ENCODE results near the gene MARCHF2.

The MARCHF2 gene

GRCh38 chr19:8473648-8474476 is 60.8 kb downstream of the MARCHF2 start:
- no peak for DNase-seq (ENCODE audit: low read depth)
- H3K4me3 ChIP-seq (ENCODE audit: low read length), result no peak overlapping the region
- peaks cover 94% of the 10 kb centered on the region for H3K36me3 ChIP-seq (ENCODE audit: control insufficient read depth, insufficient read depth, low read length, severe bottlenecking)
- no peak overlapping the region for H3K9ac ChIP-seq (ENCODE audit: low read length)
- no peaks in the 10 kb centered on the region for H3K27me3 ChIP-seq (replicated peaks; ENCODE audit: control insufficient read depth, insufficient read depth, low read length)
- peaks cover 4% of the 10 kb centered on the region for H3K4me1 ChIP-seq (ENCODE audit: control insufficient read depth, insufficient read depth, low read length)
- H3K9me3 ChIP-seq (ENCODE audit: control insufficient read depth, low read length), result no peaks in the 10 kb centered on the region

GRCh38 chr19:8475005-8475404 is 61.9 kb downstream of the MARCHF2 start:
- H3K9me3 ChIP-seq (ENCODE audit: control insufficient read depth, low read length), result no peaks in the 10 kb centered on the region
- no peaks in the 10 kb centered on the region for H3K27me3 ChIP-seq (replicated peaks; ENCODE audit: control insufficient read depth, insufficient read depth, low read length)
- H3K36me3 ChIP-seq (ENCODE audit: control insufficient read depth, insufficient read depth, low read length, severe bottlenecking), result peaks cover 87% of the 10 kb centered on the region
- no peak overlapping the region for H3K4me3 ChIP-seq (ENCODE audit: low read length)
- no peak overlapping the region for H3K9ac ChIP-seq (ENCODE audit: low read length)
- H3K4me1 ChIP-seq (ENCODE audit: control insufficient read depth, insufficient read depth, low read length), result peaks cover 4% of the 10 kb centered on the region
- DNase-seq (ENCODE audit: low read depth), result no peak

GRCh38 chr19:8476524-8476923 is 63.4 kb downstream of the MARCHF2 start:
- H3K4me3 ChIP-seq (ENCODE audit: low read length), result no peak overlapping the region
- H3K9ac ChIP-seq (ENCODE audit: low read length), result no peak overlapping the region
- no peaks in the 10 kb centered on the region for H3K27me3 ChIP-seq (replicated peaks; ENCODE audit: control insufficient read depth, insufficient read depth, low read length)
- peaks cover 83% of the 10 kb centered on the region for H3K36me3 ChIP-seq (ENCODE audit: control insufficient read depth, insufficient read depth, low read length, severe bottlenecking)
- no peaks in the 10 kb centered on the region for H3K9me3 ChIP-seq (ENCODE audit: control insufficient read depth, low read length)
- peaks cover 4% of the 10 kb centered on the region for H3K4me1 ChIP-seq (ENCODE audit: control insufficient read depth, insufficient read depth, low read length)
- DNase-seq (ENCODE audit: low read depth), result no peak

DNA sequence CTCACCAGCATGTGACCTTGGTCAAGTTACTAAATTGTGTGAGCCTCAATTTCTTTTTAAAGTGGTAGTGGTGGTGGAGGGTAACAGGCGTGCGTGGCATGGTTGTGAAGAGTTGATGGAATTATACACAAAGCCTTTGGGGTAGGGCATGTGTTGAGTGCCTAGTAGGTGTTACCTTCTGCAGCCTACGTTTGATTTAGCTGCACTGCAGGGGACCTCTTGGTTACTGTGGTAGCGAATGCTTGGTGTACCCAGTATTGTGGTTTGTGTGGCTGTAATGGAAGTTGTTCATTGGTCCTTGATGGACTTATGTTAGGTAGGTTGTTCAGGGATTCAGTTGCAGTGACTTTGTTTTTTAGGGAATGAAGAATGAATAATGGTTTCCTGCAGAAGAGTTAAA is 64.8 kb downstream of the MARCHF2 start:
- Histone ChIP-seq H3K27me3 (replicated peaks; ENCODE audit: control insufficient read depth, insufficient read depth, low read length) (no peaks in the 10 kb centered on the region), H3K36me3 (ENCODE audit: control insufficient read depth, insufficient read depth, low read length, severe bottlenecking) (peaks cover 76% of the 10 kb centered on the region), H3K9ac (ENCODE audit: low read length) (no peak overlapping the region), H3K4me1 (ENCODE audit: control insufficient read depth, insufficient read depth, low read length) (peaks cover 4% of the 10 kb centered on the region), H3K9me3 (ENCODE audit: control insufficient read depth, low read length) (no peaks in the 10 kb centered on the region), H3K4me3 (ENCODE audit: low read length) (no peak overlapping the region)
- no peak for DNase-seq (ENCODE audit: low read depth)

GRCh38 chr19:8478598-8478997 is 65.5 kb downstream of the MARCHF2 start:
- H3K4me3 ChIP-seq (ENCODE audit: low read length), result no peak overlapping the region
- H3K27me3 ChIP-seq (replicated peaks; ENCODE audit: control insufficient read depth, insufficient read depth, low read length), result no peaks in the 10 kb centered on the region
- peaks cover 5% of the 10 kb centered on the region for H3K4me1 ChIP-seq (ENCODE audit: control insufficient read depth, insufficient read depth, low read length)
- no peaks in the 10 kb centered on the region for H3K9me3 ChIP-seq (ENCODE audit: control insufficient read depth, low read length)
- H3K36me3 ChIP-seq (ENCODE audit: control insufficient read depth, insufficient read depth, low read length, severe bottlenecking), result peaks cover 75% of the 10 kb centered on the region
- H3K9ac ChIP-seq (ENCODE audit: low read length), result no peak overlapping the region
- DNase-seq (ENCODE audit: low read depth), result no peak

GRCh38 chr19:8481201-8481600 is 68.1 kb downstream of the MARCHF2 start:
- H3K4me1 ChIP-seq (ENCODE audit: control insufficient read depth, insufficient read depth, low read length), result peaks cover 8% of the 10 kb centered on the region
- H3K36me3 ChIP-seq (ENCODE audit: control insufficient read depth, insufficient read depth, low read length, severe bottlenecking), result peaks cover 71% of the 10 kb centered on the region
- H3K27me3 ChIP-seq (replicated peaks; ENCODE audit: control insufficient read depth, insufficient read depth, low read length), result no peaks in the 10 kb centered on the region
- DNase-seq (ENCODE audit: low read depth), result no peak
- no peak overlapping the region for H3K9ac ChIP-seq (ENCODE audit: low read length)
- no peak overlapping the region for H3K4me3 ChIP-seq (ENCODE audit: low read length)
- no peaks in the 10 kb centered on the region for H3K9me3 ChIP-seq (ENCODE audit: control insufficient read depth, low read length)

DNA sequence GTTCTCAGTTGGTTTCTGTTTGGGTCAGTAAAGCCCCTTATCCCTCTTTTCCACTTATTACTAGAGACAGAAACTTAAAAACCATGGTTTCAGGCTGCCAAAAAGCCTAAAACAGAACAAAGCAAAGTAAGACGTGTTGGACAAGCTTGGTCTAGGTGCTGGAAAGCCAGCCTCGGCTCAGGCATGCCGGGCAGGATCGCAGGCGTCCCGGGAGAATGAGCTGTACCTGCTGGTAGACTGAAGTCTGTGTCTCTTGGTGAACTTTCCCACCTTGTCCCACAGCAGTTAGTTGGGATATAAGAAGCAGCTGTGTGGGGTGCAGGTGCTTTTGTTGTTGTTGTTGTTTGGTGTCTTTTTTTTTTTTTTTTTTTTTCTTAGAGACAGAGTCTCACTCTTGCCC is 68.5 kb downstream of the MARCHF2 start:
- H3K27me3 ChIP-seq (replicated peaks; ENCODE audit: control insufficient read depth, insufficient read depth, low read length), result no peaks in the 10 kb centered on the region
- no peak for DNase-seq (ENCODE audit: low read depth)
- peaks cover 71% of the 10 kb centered on the region for H3K36me3 ChIP-seq (ENCODE audit: control insufficient read depth, insufficient read depth, low read length, severe bottlenecking)

DNA sequence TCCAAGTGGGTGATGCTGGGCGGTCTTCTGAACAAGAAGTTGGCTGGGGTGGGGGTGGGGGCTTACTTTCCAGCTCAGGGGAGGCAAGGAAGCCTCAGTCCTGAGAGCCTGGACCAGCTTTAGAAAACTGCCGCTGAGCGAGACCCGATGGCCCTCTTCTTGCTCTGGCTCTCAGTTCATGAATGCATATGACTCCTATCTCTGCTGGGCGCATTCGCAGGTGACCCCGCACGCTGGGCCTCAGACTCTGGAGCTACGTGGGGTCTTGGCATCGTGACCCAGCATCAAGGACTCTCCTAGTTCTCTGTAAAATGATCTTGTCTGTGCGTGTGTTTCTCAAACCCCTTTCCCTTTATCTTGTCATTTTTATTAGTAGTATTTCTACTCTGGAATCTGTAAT is 69.6 kb downstream of the MARCHF2 start:
- H3K4me3 ChIP-seq (ENCODE audit: low read length), result no peak overlapping the region
- peaks cover 8% of the 10 kb centered on the region for H3K4me1 ChIP-seq (ENCODE audit: control insufficient read depth, insufficient read depth, low read length)
- no peaks in the 10 kb centered on the region for H3K27me3 ChIP-seq (replicated peaks; ENCODE audit: control insufficient read depth, insufficient read depth, low read length)
- no peak for DNase-seq (ENCODE audit: low read depth)
- H3K9me3 ChIP-seq (ENCODE audit: control insufficient read depth, low read length), result no peaks in the 10 kb centered on the region
- peaks cover 72% of the 10 kb centered on the region for H3K36me3 ChIP-seq (ENCODE audit: control insufficient read depth, insufficient read depth, low read length, severe bottlenecking)
- H3K9ac ChIP-seq (ENCODE audit: low read length), result no peak overlapping the region

More for the DNA sequence above, 68.5 kb downstream of the MARCHF2 start:
- H3K4me3 ChIP-seq (ENCODE audit: low read length), result no peak overlapping the region
- peaks cover 8% of the 10 kb centered on the region for H3K4me1 ChIP-seq (ENCODE audit: control insufficient read depth, insufficient read depth, low read length)
- H3K9ac ChIP-seq (ENCODE audit: low read length), result no peak overlapping the region
- H3K9me3 ChIP-seq (ENCODE audit: control insufficient read depth, low read length), result no peaks in the 10 kb centered on the region

DNA sequence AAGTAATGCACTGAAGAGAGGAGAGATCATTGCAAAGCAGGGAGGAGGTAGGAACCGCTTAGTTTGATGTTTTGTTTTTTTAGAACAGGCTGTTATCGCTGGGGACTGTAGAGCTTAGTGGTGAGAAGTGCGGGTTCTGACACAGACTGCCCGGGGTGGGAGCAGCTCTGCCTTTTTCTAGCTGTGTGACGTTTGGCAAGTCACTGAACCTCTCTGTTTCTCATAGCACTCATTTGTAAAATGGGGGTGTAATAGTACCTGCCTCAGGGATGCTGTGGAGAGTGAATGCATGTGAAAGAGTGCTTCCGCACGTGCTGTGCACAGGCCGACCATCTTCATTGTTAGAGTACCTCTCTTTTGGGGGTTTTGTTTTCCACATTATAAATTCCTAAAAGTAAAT is 70.1 kb downstream of the MARCHF2 start:
- Histone ChIP-seq H3K9me3 (ENCODE audit: control insufficient read depth, low read length) (no peaks in the 10 kb centered on the region), H3K4me3 (ENCODE audit: low read length) (no peak overlapping the region), H3K36me3 (ENCODE audit: control insufficient read depth, insufficient read depth, low read length, severe bottlenecking) (peaks cover 72% of the 10 kb centered on the region), H3K4me1 (ENCODE audit: control insufficient read depth, insufficient read depth, low read length) (peaks cover 8% of the 10 kb centered on the region), H3K9ac (ENCODE audit: low read length) (no peak overlapping the region), H3K27me3 (replicated peaks; ENCODE audit: control insufficient read depth, insufficient read depth, low read length) (no peaks in the 10 kb centered on the region)
- no peak for DNase-seq (ENCODE audit: low read depth)

DNA sequence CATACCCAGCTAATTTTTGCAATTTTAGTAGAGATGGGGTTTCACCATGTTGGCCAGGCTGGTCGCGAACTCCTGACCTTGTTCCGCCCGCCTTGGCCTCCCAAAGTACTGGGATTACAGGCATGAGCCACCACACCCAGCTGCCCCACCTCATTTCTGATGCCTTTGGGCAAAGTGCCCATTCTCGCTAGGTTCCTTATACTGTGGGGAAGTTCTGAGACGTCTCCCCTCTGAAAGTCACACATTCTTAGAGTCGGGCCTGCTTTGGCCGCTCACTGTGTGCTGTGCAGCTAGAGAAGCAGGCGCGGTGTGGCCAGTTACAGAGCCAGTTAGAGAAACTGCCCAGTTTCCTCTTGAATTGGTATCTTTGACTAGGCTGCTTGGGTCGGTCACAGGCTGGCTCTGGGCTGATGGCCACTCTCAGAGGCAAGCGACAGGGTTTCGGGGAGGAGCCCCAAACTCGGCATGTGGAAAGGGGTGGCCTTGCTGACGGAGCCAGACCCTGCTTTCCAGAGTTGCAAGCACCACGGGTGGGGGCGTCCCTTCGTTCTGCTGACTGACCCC is 71.3 kb downstream of the MARCHF2 start:
- Histone ChIP-seq H3K9me3 (ENCODE audit: control insufficient read depth, low read length) (no peaks in the 10 kb centered on the region), H3K4me1 (ENCODE audit: control insufficient read depth, insufficient read depth, low read length) (peaks cover 4% of the 10 kb centered on the region), H3K9ac (ENCODE audit: low read length) (no peak overlapping the region), H3K27me3 (replicated peaks; ENCODE audit: control insufficient read depth, insufficient read depth, low read length) (no peaks in the 10 kb centered on the region), H3K36me3 (ENCODE audit: control insufficient read depth, insufficient read depth, low read length, severe bottlenecking) (peaks cover 78% of the 10 kb centered on the region), H3K4me3 (ENCODE audit: low read length) (no peak overlapping the region)
- DNase-seq (ENCODE audit: low read depth), result no peak

DNA sequence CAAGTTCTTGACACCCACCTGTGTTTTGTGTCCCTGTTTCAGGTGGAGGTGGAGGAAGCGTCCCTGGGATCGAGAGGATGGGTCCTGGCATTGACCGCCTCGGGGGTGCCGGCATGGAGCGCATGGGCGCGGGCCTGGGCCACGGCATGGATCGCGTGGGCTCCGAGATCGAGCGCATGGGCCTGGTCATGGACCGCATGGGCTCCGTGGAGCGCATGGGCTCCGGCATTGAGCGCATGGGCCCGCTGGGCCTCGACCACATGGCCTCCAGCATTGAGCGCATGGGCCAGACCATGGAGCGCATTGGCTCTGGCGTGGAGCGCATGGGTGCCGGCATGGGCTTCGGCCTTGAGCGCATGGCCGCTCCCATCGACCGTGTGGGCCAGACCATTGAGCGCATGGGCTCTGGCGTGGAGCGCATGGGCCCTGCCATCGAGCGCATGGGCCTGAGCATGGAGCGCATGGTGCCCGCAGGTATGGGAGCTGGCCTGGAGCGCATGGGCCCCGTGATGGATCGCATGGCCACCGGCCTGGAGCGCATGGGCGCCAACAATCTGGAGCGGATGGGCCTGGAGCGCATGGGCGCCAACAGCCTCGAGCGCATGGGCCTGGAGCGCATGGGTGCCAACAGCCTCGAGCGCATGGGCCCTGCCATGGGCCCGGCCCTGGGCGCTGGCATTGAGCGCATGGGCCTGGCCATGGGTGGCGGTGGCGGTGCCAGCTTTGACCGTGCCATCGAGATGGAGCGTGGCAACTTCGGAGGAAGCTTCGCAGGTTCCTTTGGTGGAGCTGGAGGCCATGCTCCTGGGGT is 72.7 kb downstream of the MARCHF2 start:
- peaks cover 80% of the 10 kb centered on the region for H3K36me3 ChIP-seq (ENCODE audit: control insufficient read depth, insufficient read depth, low read length, severe bottlenecking)
- H3K27me3 ChIP-seq (replicated peaks; ENCODE audit: control insufficient read depth, insufficient read depth, low read length), result no peaks in the 10 kb centered on the region
- H3K4me1 ChIP-seq (ENCODE audit: control insufficient read depth, insufficient read depth, low read length), result peaks cover 4% of the 10 kb centered on the region
- H3K9me3 ChIP-seq (ENCODE audit: control insufficient read depth, low read length), result no peaks in the 10 kb centered on the region
- no peak overlapping the region for H3K9ac ChIP-seq (ENCODE audit: low read length)
- DNase-seq (ENCODE audit: low read depth), result no peak
- no peak overlapping the region for H3K4me3 ChIP-seq (ENCODE audit: low read length)
